ENCODE results near the gene PTPRB.

Gene PTPRB

DNA sequence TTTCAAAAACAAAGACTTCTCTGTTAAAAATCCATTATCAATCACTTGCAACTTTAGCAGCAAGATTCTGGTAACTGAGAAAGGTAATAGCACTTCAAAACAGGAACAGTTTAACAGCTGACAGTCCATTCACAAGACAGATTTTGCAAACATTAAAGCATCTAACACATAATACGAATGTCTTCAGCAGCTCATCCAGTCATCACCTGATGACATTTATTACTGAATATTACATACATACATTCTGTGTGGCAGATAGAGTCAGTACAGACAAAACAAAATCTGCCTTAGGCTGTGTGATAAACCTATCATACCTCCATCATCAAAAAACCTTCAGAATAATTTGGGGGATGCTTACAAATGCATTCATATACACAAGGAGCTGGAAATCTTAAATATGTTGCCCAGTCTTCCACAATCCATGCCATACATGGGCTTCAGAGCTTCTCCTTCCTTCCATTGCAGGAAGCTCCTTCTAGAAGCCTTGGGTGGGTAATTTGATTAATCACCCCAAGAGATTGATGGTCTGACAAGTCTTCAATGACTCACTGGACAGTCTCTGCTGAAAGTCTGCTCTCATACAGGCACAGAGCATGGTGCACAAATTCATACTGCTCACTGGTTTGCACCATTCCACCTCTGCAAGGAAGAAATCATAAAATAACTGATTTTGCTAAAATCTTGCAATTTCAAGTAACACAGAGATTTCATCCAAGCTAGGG is 1.6 kb upstream of the PTPRB start:
- H3K4me3 ChIP-seq (ENCODE audit: low read depth, low read length) = no peak overlapping the region
- no peak for DNase-seq (ENCODE audit: low read depth)
- TF ChIP-seq, protein P1, sequence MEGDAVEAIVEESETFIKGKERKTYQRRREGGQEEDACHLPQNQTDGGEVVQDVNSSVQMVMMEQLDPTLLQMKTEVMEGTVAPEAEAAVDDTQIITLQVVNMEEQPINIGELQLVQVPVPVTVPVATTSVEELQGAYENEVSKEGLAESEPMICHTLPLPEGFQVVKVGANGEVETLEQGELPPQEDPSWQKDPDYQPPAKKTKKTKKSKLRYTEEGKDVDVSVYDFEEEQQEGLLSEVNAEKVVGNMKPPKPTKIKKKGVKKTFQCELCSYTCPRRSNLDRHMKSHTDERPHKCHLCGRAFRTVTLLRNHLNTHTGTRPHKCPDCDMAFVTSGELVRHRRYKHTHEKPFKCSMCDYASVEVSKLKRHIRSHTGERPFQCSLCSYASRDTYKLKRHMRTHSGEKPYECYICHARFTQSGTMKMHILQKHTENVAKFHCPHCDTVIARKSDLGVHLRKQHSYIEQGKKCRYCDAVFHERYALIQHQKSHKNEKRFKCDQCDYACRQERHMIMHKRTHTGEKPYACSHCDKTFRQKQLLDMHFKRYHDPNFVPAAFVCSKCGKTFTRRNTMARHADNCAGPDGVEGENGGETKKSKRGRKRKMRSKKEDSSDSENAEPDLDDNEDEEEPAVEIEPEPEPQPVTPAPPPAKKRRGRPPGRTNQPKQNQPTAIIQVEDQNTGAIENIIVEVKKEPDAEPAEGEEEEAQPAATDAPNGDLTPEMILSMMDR (IDR thresholded peaks at IDR 0.05; ENCODE audit: insufficient read depth, low read depth, low read length, missing control alignments) = no peak

DNA sequence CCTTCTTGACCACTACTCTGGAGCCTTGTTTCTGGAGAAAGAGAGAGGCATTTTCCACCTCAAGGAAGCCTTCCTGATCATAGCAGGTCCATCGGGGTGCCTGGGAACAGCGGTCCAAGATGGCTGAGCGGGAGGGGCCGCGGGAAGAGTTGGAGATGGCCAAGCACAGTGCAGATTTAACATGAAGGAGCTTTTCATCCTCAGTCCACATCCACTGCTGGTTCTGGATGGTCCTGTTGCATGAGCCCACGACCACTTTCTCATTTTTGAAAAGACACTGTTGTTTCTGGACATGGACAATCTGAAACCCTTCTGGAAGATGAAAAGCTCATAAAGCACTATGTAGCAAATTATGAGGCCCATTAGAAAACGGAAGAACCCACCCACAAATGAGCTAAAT is 1.5 kb downstream of the PTPRB start:
- TF ChIP-seq, protein P1 (IDR thresholded peaks at IDR 0.05; ENCODE audit: insufficient read depth, low read depth, low read length, missing control alignments) = no peak
- DNase-seq (ENCODE audit: low read depth) = no peak
- H3K4me3 ChIP-seq (ENCODE audit: low read depth, low read length) = no peak overlapping the region

DNA sequence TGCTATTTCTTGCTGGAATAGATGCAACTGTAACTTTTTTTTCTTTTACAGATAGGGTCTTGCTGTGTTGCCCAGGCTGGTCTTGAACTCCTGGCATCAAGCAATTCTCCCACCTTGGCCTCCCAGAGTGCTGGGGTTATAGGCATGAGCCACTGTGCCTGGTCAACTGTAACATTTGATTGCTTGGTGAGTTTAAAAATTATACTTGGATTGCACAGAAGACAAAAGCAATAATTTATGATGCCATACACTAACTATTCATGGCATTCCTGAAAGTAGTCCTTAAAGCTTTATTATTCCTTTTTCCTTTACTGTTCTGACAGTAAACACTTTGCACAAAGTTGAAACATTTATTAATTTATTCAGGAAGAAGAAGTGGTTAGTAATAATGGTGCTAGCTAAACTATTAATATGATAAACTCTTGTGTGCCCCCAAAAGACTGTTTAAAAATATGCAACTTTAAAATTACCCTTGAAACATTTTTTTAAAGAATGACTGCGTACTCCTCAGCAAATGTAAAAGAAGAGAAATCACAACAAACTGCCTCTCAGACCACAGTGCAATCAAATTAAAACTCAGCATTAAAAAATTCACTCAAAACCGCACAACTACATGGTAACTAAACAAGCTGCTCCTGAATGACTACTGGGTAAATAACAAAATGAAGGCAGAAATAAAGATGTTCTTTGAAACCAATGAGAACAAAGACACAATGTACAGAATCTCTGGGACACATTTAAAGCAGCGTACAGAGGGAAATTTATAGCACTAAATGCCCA is 8.3 kb downstream of the PTPRB start:
- no peak overlapping the region for H3K4me3 ChIP-seq (ENCODE audit: low read depth, low read length)
- DNase-seq (ENCODE audit: low read depth) = no peak
- TF ChIP-seq, protein P1 (IDR thresholded peaks at IDR 0.05; ENCODE audit: insufficient read depth, low read depth, low read length, missing control alignments) = no peak

DNA sequence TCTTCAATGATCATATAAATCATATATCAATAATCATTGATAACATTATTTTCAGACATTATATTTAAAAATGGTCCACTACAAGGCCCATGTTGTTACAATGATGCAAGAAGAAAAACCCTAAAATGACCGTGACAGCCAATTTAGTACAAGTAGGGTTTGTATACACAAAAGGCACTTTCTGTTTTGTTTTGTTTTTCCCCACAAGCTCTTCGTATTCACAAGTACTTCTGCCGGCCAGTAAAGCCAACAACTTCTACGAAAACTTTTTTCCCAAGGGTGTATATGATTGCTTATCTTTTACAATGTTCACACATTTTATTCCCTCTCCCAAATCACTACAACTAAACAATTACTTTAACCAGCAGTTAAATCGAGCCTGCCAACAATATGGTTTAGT is 9.6 kb downstream of the PTPRB start:
- TF ChIP-seq, protein P1 (IDR thresholded peaks at IDR 0.05; ENCODE audit: insufficient read depth, low read depth, low read length, missing control alignments) = no peak
- no peak overlapping the region for H3K4me3 ChIP-seq (ENCODE audit: low read depth, low read length)
- DNase-seq (ENCODE audit: low read depth) = no peak

DNA sequence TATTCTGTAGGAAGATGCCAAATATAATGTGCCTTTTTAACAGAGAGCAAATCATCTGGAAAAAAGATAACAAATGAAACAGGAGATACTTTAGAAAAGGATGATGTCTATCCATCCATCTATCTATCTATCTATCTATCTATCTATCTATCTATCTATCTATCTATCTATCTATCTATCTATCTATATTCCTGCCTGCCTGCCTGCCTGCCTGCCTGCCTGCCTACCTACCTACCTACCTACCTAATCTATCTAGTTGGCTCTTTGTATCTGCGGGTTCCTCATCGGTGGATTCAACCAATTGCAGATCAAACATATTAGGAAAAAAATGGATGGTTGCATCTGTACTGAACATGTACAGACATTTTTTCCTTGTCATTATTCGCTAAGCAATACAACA is 11.0 kb downstream of the PTPRB start:
- TF ChIP-seq, protein P1 (IDR thresholded peaks at IDR 0.05; ENCODE audit: insufficient read depth, low read depth, low read length, missing control alignments) = no peak
- DNase-seq (ENCODE audit: low read depth) = no peak
- no peak overlapping the region for H3K4me3 ChIP-seq (ENCODE audit: low read depth, low read length)

DNA sequence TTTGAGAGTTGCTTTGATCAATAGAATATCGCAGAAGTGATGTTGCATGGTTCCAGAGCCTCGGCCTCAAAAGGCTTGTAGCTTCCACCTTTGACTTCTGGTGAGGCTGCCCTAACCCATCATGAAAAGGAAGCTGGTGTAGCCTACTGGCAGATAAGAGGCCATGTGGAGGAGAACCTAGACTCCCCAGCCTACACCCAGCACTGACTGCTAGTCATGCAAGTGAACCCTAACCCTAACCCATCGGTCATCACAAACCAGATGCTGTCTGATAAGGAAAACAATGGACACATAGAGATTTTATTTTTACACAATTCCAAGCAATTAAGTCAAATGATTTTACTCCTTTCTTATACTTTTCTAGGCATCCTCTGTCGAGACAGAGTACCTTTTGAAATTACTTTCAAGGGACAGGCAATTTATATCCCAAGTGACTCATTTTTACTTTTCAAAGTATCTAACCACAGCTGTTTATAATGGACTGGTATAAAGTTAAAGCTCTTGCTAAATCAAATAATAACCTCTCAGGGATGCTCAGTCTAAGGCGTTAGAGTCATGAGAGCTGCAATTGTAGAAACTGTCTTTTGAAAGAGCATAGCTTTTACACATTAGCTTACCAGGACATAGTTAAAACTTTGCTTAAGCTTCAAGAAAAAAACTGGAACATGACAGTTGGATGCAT is 17.6 kb downstream of the PTPRB start:
- H3K4me3 ChIP-seq (ENCODE audit: low read depth, low read length) = no peak overlapping the region
- TF ChIP-seq, protein P1 (IDR thresholded peaks at IDR 0.05; ENCODE audit: insufficient read depth, low read depth, low read length, missing control alignments) = no peak
- no peak for DNase-seq (ENCODE audit: low read depth)
